Left lung (tissue), 10 donors: ENCODE results near the gene TACC2. TPM values are rescaled to one million over a fixed set of nuclear protein-coding genes. Genes with fewer than 3 reads are reported as not detected.

Experiments used
- ATAC-seq: fragments of 200-7000 bp; cut with Tn5 transposase; one replicate; pipeline ENCODE4 v1.9.1; 2020; ENCODE audit warnings: moderate library complexity
- DNase-seq, 4 donors: peaks; one replicate each; pipeline ENCODE4 v3.0.0-alpha.2; 2013 to 2020
- H3K27ac ChIP-seq, 2 donors: fragments of 200-600 bp; sonication (generic) in 1 of 2; one replicate each; pipeline versions ENCODE4 v1.5.0 to v1.8.0; 2020 to 2021
- H3K27me3 ChIP-seq, 2 donors: fragments of 200-600 bp; sonication (generic) in 1 of 2; one replicate each; pipeline versions ENCODE4 v1.5.0 to v1.8.0; 2020 to 2021
- H3K36me3 ChIP-seq, 2 donors: fragments of 200-600 bp; sonication (generic) in 1 of 2; one replicate each; pipeline versions ENCODE4 v1.5.0 to v1.8.0; 2020 to 2021
- H3K4me1 ChIP-seq, 2 donors: fragments of 200-600 bp; one replicate each; pipeline ENCODE4 v1.8.0; 2021
- H3K4me3 ChIP-seq, 2 donors: fragments of 200-600 bp; sonication (generic) in 1 of 2; one replicate each; pipeline versions ENCODE4 v1.5.0 to v1.8.0; 2020 to 2021; ENCODE audit warnings: mild to moderate bottlenecking in 1 of 2
- H3K9me3 ChIP-seq, 2 donors: fragments of 200-600 bp; sonication (generic) in 1 of 2; one replicate each; pipeline versions ENCODE4 v1.5.0 to v1.8.0; 2020 to 2021
- CTCF ChIP-seq, 2 donors: fragments of 200-600 bp; sonication (generic) in 1 of 2; IDR thresholded peaks; one replicate each; pipeline versions ENCODE4 v1.5.0 to v1.8.0; 2021; ENCODE audit warnings: antibody characterized with exemption in 2 of 2
- intact Hi-C, 2 donors: fragments of 100-400 bp; cut with DNase I; formaldehyde crosslinking; loops; one replicate each; pipeline versions ENCODE4 v1.11.2 to v1.14.2; 2022
- polyA plus RNA-seq, 6 donors: library from polyadenylated mRNA; unstranded; fragments of 120-200 nt; gene quantifications; one replicate each; pipeline ENCODE4 v1.2.1, GENCODE V29; 2013; ENCODE audit not compliant: insufficient read length in 6 of 6
- total RNA-seq, 2 donors: library from RNA; stranded (reverse); fragmentation: NEBNext Ultra II Directional; extraction: Animal tissue kit (Norgen Biotek cat#: 25700); gene quantifications; one replicate each; pipeline ENCODE4 v1.2.1, GENCODE V29; 2021
- donor health status: DM: no; HTN: yes; CAD: no.
- donor health status: DM: no; HTN: no; CAD: no.

TACC2 gene
- total and polyA plus RNA-seq, 8 donors, result 21.0 to 193 (median 23.9) TPM

GRCh38 chr10:122112625-122113160 lies 123.7 kb downstream of the TACC2 start:
- ATAC-seq (peak; percentile 87), DNase-seq (peak; percentile 76 to 92 (median 84))
- Histone ChIP-seq H3K36me3 (no peaks in the 10 kb centered on the region), H3K27ac (peak overlapping the region; percentile 95 to 97), H3K4me1 (peaks cover 8 to 34% of the 10 kb centered on the region in 2 donors), H3K4me3 (peak overlapping the region; percentile 60 to 69), H3K9me3 (no peaks in the 10 kb centered on the region), H3K27me3 (peaks cover 0 to 34% of the 10 kb centered on the region in 2 donors)
- intact Hi-C loops, result loop anchor here in 1 of 2 donors (10.0 kb wide), 1 partner anchor 58 kb away; no protein-coding TSS in a partner anchor
- TF ChIP-seq CTCF (IDR thresholded peaks at IDR 0.05), result peak in 1 of 2 donors; percentile 18

DNA sequence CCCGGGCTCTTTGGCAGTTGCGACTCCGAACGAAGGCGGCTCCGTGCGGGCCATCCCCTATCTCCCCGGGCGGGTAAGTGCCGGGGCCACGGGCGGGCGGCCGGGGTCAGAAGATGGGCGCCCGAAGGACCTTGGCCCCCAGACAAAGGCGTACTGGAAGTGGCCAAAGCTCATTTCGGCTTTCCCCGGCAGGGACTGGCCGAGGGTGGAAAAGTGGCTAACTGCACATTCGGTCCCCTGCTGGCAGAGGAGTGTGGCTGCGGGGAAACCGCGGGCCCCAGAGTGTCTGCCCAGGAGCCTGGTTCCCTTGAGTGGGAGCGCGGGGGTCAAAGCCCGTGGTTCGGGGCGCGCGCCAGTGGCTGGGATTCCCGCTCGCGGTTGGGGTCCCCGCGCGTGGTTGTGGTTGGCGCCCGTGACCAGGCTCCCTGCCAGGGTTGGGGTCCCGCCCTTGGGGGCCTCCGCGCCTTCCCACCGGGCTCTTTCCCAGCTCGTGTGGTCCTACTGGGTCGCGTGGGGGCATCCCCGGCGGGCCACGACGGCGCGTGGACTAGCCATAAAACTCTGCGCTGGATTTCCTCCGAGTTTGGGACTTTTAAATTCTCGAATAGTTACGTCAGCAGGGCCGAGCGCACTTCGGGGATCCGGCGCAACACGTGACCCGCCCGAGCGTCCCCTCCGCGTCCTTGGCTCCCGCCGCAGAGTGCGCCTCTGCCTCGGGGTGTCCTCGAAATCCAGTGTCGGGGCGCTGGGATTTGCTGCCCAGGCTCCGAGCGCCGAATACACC lies 124.4 kb downstream of the TACC2 start:
- no peaks in the 10 kb centered on the region for H3K36me3 ChIP-seq
- H3K27me3 ChIP-seq, result peaks cover 0 to 34% of the 10 kb centered on the region in 2 donors
- intact Hi-C loops, result loop anchor here in 1 of 2 donors (10.0 kb wide), 1 partner anchor 59 kb away; no protein-coding TSS in a partner anchor
- H3K27ac ChIP-seq, result peak overlapping the region; percentile 95 to 97
- DNase-seq, result peak; percentile 67 to 86 (median 76)
- TF ChIP-seq CTCF (IDR thresholded peaks at IDR 0.05), result peak; percentile 18 to 50
- no peaks in the 10 kb centered on the region for H3K9me3 ChIP-seq
- ATAC-seq, result peak; percentile 69
- peaks cover 8 to 39% of the 10 kb centered on the region in 2 donors for H3K4me1 ChIP-seq
- H3K4me3 ChIP-seq, result peak overlapping the region; percentile 60 to 69

DNA sequence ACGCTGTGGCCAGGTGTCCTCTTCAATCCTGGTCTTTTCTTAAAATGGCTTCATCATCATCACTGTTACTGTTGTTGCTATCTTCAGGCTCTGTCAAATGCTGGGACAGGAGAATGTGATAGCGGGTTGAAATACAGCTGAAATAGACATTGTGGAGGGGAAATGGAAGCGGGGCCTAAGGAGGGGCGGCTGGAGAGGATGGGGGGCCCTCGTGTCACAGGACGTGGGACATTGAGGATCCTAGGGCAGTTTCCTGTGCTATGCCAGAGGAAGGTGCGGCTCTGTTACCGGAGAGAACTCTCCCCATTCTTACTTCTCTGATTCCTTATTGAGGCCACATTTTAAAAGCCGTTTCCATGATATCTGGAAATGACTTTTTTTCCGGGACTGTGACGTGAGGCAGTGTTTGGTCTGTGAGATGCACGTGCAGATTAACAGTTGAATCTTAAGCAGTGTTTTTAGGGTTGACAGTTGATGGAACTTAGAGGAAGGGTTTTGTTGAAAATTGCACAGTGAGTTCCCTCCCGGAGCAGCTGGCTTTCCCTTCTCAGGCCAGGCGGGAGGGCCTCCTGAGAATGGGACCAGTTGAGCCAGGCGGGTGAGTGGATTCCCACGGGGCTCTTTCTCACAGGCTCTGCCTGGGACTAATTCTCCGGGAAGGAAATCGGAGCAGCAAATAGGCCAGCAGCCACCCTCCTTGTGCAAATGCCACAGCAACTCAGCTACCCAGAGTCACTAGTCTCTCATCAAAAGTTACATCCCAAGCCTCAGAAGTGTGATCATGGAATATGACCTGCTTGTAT lies 125.2 kb downstream of the TACC2 start:
- H3K27ac ChIP-seq, result peak overlapping the region; percentile 95 to 97
- ATAC-seq, result peak; percentile 2
- H3K4me1 ChIP-seq, result peaks cover 8 to 47% of the 10 kb centered on the region in 2 donors
- no peak for TF ChIP-seq CTCF (IDR thresholded peaks at IDR 0.05)
- no peak for DNase-seq
- intact Hi-C loops, result loop anchor here in 1 of 2 donors (10.0 kb wide), 1 partner anchor 59 kb away; no protein-coding TSS in a partner anchor
- no peaks in the 10 kb centered on the region for H3K36me3 ChIP-seq
- peak overlapping the region; percentile 60 to 69 for H3K4me3 ChIP-seq
- H3K27me3 ChIP-seq, result peaks cover 0 to 34% of the 10 kb centered on the region in 2 donors
- H3K9me3 ChIP-seq, result no peaks in the 10 kb centered on the region

- no peak overlapping the region for H3K4me3 ChIP-seq
- peaks cover 8 to 48% of the 10 kb centered on the region in 2 donors for H3K4me1 ChIP-seq
- TF ChIP-seq CTCF (IDR thresholded peaks at IDR 0.05), result no peak
- no peaks in the 10 kb centered on the region for H3K36me3 ChIP-seq
- H3K27ac ChIP-seq, result peak overlapping the region in 1 of 2 donors; percentile 97
- intact Hi-C loops, result loop anchor here in 1 of 2 donors (10.0 kb wide), 1 partner anchor 61 kb away; no protein-coding TSS in a partner anchor
- DNase-seq (no peak), ATAC-seq (no peak)
- H3K9me3 ChIP-seq, result no peaks in the 10 kb centered on the region
- H3K27me3 ChIP-seq, result peaks cover 0 to 34% of the 10 kb centered on the region in 2 donors
Measured at GRCh38 chr10:122115874-122116273, 126.9 kb downstream of the TACC2 start.
